Skin epidermis (tissue), 12 donors: ENCODE data around the gene TMEM255A.

Experiments used
- H3K27ac ChIP-seq, 21 experiments: fragments of 200-600 bp; sonication (generic) in 11 of 21; one replicate each; pipeline ENCODE4 v1.5.0; 2020; ENCODE audit warnings: mild to moderate bottlenecking in 3 of 21, inconsistent platforms in 2 of 21, moderate library complexity in 2 of 21
- H3K4me3 ChIP-seq, 7 experiments: fragments of 200-600 bp; sonication (generic) in 2 of 7; one replicate each; pipeline ENCODE4 v1.5.0; 2020; ENCODE audit warnings: inconsistent platforms in 2 of 7, mild to moderate bottlenecking in 2 of 7, moderate library complexity in 1 of 7

TMEM255A gene

DNA sequence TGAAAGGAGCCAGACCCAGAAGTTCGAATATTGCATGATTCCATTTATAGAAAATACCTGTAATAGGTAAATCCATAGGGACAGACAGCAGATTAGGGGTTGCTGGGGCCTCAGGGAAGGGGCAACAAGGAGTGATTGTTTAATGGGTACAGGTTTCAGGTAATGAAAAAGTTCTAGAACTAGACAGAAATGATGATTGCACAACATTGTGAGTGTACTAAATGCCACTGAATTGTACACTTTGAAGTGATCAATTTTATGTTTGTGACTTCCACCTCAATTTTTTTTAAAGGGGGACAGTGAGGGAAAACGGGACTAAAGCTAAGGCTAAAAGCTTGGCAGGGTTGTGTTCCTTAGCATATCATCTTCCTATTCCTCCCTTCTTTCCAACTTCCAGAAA, 37.1 kb downstream of the TMEM255A start:
- no peak overlapping the region for H3K4me3 ChIP-seq
- H3K27ac ChIP-seq, result no peak overlapping the region

DNA sequence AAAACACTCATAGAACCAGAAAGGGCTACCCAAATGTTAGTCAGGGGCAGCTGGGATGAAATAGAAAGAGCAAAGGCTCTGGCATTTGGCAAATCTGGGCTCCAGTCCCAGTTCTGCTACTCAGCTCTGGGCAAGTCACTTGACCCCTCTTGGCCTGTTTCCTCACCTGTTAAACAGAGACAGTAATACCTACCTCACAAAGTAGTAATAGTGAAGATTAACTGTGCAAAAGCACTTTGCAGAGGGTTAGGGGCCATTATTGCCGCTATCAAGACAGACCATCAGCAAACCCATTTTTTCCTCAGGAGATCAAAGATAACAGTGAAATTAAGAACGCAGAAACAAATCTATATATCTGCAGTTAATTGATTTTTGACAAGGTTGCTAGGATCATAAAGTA, 40.0 kb downstream of the TMEM255A start:
- H3K27ac ChIP-seq, result no peak overlapping the region
- no peak overlapping the region for H3K4me3 ChIP-seq

DNA sequence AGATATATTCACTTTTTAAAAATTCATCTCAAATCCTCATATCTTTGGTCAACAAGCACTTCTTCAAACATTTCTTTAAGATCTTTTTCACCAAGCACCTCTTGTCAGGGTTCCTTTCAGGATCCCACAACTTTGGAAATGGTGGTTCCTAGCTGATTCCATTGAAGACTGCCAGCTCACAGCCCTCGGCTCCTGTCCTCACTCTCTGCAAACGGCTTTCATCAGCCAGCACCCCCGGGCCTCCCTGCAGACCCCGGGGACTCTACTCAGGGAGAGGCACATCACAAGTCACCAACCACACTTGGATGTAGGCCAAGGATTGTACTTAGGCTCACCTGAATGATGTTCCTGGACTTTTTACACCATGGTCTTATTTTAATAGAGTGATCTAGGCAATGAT, 40.7 kb downstream of the TMEM255A start:
- H3K4me3 ChIP-seq, result no peak overlapping the region
- peak overlapping the region in 8 of 21 experiments; percentile 17 to 70 (median 62) for H3K27ac ChIP-seq

DNA sequence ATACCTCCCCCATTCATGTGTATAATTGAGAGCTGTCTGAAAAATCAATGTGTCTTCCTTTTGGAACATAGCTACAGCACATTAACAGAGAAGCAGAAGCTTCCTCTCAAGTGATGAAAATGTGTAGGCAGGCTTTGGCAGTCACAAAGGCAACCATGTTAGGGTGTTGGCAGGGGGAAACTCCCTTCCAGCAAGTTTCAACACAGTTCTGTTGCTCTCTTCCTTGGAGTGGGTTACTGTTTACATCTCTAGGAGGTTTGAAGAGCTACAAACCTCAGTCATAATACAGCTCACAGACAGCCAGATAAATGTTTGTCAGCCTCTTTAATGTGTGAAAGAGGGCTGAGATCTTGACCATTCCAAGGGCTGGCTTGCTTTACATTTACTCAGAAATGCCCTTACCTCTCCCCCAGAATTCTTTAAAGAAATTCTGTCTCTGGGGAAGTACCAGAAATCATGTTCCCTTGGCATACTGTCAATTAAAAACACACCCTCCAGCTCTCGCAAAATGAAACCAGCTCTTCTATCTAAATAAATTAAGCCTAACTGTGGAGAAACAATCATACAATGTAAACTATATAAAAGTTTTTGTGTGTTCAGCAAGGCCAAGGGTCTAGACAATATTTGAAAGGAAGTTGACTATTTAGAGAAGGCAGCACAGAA, 41.8 kb downstream of the TMEM255A start:
- H3K4me3 ChIP-seq, result no peak overlapping the region
- peak overlapping the region in 9 of 21 experiments; percentile 17 to 70 (median 60) for H3K27ac ChIP-seq

DNA sequence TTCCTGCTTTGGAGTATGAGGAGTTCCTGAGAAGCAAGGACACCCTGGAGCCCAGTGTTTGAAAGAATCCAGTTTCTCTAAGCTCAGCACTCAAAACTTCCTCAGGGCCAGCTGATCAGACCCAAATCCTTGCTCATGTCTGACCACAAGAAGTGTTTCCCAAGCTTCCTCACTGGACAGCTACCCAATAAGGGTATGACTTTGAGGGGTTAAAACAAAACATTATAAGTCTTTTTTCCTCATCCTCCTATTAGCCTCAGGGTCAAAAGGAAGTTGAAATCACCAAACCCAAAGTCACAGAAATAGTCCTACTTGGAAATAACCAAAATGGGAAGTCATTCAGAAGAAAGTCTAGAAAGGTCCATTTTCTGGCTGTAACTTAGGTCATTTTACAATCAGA, 46.9 kb downstream of the TMEM255A start:
- H3K27ac ChIP-seq, result no peak overlapping the region

DNA sequence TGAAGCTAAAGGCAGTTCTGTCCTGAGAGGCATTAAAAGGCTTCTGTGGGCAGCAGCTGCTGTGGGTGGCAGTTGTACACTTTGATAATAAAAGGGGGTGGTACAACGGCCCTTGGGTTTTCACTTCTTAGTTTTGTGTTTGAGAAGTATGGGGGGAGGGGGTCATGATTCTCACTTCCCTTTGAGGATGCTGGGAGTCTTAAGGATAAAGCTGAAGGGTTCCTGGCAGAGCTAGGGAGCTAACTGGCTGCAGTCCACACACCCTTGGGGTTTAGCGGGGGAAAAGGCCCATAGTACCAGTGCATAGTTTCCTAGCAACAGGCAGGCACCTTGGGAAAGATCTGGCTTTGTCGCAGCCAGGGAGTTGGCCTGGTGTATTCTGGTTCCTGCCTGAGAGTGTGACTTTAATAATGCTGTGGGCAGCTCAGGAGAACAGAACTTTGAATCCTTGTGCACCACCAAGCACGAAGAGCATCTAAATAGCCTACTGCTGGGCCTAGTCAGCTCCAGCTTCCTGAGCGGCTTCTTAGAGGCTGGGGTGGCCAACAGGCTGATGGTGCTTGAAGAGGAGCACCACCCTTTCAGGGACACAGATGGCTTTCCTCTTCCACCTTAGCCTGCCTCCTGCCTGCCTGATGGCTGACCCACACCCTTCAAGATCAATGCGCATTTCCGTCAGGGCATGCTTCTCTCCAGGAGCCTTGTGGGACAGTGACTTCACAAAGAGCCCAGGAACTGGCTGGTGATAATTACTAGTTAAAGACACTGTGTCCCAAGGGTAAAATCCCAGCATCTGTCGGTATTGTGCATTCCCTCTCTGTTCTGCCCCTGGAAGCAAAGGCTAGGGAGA, 48.2 kb downstream of the TMEM255A start:
- Histone ChIP-seq H3K27ac (peak overlapping the region in 3 of 21 experiments; percentile 10 to 21 (median 19)), H3K4me3 (no peak overlapping the region)

More for the DNA sequence above, 46.9 kb downstream of the TMEM255A start:
- H3K4me3 ChIP-seq, result no peak overlapping the region

DNA sequence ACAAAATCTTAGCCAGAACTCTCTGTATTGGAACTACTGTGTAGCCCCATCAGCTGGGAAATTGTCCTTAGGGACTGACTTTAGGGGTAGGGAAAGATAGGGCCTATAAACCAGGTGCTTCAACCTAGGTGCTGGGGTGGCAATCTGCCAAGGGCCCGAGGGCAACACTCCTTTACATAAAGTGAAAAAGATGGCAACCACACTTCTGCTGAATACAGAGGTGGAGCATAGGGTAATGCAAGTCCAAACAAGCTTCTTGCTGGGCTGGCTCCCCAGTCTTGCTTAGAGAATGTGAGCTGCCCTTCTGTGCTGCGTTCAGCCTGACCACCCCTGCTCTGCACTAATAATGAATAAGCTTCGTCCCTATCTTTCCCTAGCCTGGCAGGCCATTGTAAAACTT, 50.9 kb downstream of the TMEM255A start:
- peak overlapping the region in 3 of 21 experiments; percentile 1 to 50 (median 38) for H3K27ac ChIP-seq
- H3K4me3 ChIP-seq, result no peak overlapping the region

DNA sequence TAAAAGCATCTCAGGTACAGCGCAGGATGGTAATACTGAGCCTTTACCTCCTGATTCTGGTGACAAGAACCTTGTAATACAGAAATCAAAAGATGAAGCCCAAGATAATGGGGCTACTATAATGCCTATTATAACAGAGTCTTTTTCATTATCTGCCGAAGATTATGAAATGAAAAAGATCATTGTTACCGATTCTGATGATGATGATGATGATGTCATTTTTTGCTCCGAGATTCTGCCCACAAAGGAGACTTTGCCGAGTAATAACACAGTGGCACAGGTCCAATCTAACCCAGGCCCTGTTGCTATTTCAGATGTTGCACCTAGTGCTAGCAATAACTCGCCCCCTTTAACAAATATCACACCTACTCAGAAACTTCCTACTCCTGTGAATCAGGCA, 57.5 kb downstream of the TMEM255A start:
- Histone ChIP-seq H3K27ac (no peak overlapping the region), H3K4me3 (no peak overlapping the region)

DNA sequence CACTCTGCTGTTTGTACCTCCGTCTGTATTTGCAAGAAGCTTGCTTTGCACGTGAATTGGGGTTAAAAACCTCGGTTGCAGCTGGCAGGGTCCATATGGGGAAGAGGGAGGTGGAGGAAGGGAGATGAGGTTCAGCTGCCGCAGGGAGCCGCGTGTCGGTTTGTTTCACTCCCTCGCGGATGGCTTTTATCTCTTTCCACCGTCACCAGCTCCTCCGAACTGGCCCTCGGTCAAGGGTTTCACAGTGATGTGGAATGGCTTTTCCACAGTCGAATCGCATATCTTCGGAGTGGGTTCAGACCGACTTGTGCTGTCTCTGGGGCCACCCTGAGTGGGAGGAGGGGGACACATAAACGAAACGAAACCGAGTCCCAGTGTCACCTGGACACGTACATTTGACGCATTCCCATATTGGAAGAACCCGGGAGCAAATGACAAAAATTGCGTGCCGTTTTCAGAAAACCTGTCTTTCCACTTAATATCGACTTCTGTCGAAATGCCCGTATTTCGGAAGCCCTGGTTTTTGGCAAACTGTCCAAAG, 59.7 kb downstream of the TMEM255A start:
- peak overlapping the region in 20 of 21 experiments; percentile 80 to 96 (median 92) for H3K27ac ChIP-seq

DNA sequence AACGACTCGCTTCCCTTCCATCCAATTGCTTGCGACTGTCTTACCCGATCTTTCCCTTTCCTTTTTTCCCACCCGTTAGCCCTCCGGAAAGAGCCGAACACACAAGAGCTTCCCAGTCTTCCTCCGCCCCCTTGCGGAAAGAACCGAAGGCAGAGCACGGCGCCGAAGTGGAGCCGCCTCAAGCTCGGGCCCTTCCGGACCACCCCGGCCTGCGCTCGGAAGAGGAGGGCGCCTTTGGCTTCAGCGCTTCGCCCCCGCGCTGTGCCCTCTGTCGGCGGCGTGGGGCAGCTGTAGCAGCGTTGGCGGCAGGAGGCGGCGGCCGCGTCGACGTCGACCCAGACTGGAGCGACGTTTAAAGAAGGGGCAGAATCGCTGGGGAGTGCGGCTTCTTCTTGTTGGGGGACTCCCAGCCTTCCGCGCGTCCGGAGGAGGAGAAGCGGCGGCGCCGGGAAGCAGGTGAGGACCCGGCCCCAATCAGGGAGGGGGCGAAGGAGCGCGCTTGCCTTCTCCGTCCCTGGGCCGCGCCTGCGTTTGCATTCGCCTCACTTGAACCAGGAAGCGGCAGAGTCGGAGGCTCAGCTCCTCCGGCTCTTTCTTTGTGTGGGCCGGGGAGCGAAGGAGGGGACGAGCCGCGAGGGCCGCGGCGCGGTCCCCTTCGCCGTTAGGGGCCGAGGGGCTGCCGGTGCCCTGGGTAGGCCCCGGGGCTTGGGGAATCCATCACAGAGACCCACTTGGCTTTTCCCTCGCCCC, 60.6 kb downstream of the TMEM255A start, which contains the start of gene ZBTB33:
ZBTB33 (plus strand) TSS at position 291 of the 750 bp plus-strand sequence. CDS start 2,604 bp downstream, outside the sequence.
- peak within 1 kb of the TSS; percentile 61 to 79 (median 66) for H3K4me3 ChIP-seq

More for the DNA sequence above, 59.7 kb downstream of the TMEM255A start:
- H3K4me3 ChIP-seq, result peak overlapping the region; percentile 61 to 79 (median 66)

DNA sequence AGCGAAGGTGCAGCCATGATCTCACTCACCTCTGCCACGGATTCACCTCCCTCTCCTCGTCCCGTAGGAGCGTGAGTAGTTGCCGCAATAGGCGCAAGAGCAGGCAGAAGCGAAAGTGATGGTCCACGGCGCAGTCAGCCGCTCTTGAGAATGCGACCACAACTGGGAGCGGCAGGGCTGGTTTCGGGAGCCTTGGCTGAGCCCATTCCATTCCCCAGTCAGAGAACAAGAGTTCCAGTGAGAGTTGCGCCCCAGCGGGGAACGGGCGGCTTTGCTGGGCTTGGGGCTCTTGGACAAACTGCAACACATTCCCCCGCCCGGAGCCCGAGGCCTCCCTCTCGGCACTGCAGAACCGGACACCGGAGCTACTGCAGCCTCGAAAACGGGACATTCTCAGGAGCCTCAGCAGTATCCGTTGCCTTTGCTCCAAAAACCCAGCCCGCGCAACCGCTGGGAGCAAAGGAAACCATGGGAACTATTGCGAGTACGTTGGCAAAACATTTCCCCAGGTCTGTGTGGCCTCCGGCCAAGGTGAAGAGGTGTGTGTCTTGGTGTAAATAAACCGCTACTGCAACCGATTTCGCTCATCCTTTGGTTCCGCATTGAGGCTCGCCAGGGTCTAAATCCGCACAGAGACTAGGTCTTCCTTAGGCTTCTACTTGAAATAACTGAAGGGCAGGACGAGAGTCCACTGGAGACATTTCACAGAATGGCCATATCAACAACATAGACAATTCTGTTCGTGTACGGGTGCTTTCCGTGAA, 66.3 kb downstream of the TMEM255A start:
- H3K4me3 ChIP-seq, result peak overlapping the region; percentile 47 to 77 (median 65)
- H3K27ac ChIP-seq, result peak overlapping the region in 20 of 21 experiments; percentile 32 to 89 (median 80)

More for the DNA sequence above, 60.6 kb downstream of the TMEM255A start, which contains the start of gene ZBTB33:
- H3K27ac ChIP-seq, result peak within 1 kb of the TSS; percentile 77 to 96 (median 91)

DNA sequence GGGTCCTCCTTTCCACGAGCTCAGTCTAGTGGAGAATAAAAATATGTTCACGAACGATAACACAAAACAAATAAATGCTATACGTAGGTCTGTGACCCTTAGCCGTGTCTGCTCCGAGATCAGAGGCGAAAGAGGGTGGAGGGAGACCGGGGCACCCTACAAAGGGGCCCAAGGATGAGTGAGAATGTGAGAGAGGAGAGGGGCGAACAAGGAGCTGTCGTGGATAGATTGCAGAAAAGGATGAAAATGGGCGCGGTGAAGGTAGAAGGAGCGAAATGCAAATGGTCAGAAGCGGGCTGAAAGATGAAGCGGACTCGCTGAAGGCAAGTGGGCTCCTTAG, 66.9 kb downstream of the TMEM255A start:
- Histone ChIP-seq H3K27ac (peak overlapping the region in 20 of 21 experiments; percentile 32 to 89 (median 80)), H3K4me3 (peak overlapping the region; percentile 47 to 77 (median 65))

DNA sequence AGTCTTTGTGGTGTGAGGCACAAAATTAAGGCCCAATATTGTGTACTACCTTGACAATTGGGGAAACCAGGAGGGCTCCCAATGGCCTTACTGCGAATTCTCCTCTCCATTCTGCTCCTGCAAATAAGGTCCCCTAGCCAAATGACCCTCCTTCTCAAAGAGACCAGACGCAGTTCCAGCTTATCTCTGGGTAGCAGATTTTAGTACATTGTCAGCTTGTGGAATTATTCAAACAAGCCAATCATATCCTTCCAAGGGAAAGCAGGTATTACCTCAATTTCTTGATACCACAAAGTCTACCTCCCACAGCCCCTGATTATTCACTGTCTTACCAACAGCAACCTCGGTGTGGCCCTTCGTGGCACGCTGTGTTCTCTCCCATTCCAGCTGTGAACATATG, 68.4 kb downstream of the TMEM255A start:
- no peak overlapping the region for H3K4me3 ChIP-seq
- H3K27ac ChIP-seq, result no peak overlapping the region

DNA sequence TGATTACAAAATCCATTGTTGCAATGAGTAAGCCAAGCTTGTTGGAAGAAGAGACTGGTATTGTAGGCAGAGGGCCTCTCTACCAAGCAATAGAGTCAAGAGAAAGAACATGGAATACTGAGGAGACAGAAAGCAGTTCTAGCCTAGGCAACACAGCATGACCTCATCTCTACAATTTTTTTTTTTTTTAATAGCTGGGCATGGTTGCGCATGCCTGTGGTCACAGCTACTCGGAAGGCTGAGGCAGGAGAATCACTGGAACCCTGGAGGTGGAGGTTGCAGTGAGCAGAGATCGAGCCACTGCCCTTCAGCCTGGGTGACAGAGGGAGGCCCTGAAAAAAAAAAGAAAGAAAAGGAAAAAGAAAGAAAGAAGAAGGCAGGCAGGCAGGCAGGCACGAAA, 72.3 kb downstream of the TMEM255A start:
- no peak overlapping the region for H3K4me3 ChIP-seq
- H3K27ac ChIP-seq, result no peak overlapping the region

DNA sequence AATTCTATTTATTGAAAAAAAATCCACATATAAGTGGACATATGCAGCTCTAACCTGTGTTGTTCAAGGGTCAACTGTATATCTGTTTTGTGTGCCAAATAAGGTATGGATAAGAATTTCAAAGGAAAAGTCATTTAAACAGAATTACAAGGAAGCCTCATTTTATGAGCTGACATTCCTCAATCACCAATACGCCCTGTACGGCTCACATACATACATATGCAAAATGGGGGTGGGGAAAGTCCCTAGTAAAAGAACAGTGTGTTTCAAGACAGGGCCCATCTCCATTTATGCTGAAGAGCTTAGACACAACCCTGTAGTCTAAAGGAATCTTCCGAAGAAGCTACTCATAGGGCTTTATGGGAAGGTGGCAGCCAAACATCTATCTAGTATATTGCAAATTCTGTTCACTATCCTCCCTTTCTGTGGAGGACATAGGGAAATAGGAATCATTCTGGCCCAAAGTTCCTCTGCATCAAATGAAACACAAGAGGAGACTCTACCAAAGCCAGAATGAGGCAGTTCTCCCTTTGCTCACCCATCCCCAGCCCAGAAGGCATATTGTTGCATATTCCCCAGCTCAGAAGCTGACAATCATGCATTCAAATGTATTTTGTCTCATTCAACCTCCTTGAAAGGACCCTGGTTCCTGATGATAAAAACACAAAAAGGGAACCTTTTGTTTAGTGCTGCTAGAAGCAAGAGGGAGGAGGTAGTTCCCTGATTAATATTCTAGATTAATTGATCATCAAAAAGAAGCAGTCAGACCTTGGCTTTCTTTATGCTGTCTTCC, 74.4 kb downstream of the TMEM255A start:
- Histone ChIP-seq H3K4me3 (no peak overlapping the region), H3K27ac (no peak overlapping the region)

DNA sequence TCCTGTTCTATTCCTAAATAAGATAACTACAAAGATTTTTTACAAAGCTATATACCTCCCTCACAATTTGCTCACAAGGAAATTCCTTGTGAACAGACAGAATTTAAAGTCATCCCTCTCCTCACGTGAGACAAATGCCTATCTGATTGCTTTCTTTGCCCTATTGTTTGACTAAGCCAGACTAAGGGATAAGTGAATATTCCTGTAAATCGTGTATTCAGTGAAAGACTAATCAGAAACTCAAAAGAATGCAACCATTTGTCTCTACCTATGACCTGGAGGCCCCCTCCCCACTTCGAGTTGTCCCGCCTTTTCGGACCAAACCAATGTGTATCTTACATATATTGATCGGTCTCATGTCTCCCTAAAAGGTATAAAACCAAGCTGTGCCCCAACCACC, 76.0 kb downstream of the TMEM255A start:
- H3K27ac ChIP-seq, result no peak overlapping the region
- H3K4me3 ChIP-seq, result no peak overlapping the region

DNA sequence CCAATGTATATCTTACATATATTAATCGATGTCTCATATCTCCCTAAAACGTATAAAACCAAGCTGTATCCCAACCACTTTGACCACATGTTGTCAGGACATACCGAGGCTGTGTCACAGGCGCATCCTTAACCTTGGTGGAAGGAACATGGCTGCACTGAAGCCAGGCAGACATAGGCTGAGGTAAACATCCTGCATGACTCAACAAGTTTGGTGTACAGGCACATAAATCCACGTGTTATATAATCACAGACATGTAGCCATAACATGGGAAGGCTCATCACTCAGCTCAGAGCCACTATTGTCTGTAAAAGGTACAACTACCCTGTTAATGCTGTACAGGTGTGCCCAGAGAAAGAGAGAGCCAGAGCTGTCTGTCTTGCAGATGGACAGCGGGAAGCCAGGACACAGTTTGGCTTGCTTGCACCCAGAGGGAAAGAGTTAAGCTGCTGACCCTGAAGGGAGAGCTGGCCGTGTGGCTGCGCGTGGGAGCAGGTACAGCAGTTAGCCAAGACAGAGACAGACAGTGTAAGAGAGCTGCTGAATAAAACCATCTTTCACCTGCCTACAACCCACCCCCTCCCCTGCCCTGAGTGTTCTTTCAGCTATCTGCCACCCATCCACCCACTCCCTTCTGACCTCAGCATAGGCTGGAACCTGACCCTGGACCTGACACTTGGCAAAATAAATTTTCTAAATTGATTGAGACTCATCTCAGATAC, 82.9 kb downstream of the TMEM255A start:
- no peak overlapping the region for H3K27ac ChIP-seq
- H3K4me3 ChIP-seq, result no peak overlapping the region

DNA sequence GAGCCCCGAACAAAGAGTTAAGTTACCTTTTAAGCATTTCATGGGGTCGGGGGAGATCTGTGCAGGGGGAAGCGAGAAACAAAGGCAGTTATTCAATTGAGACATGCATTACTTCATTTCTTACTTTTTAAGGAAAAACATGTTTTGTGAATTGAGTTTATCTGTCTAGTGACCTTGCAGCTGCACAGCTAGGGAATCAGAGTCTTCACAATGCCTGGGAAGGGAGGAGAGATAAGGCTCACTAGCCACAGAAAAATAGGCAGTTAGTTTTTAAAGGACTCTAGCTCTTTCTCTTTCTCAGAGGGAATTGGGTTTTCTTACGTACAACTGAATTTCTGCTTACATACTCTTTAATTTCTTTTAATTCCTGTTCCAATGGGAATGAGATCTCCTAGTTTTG, 86.9 kb downstream of the TMEM255A start:
- H3K27ac ChIP-seq, result no peak overlapping the region
- no peak overlapping the region for H3K4me3 ChIP-seq
